ENCODE results near the gene OR1L6. TPM values are rescaled to one million over a fixed set of nuclear protein-coding genes. Genes with fewer than 3 reads are reported as not detected.

Gene OR1L6
- total RNA-seq, 4 donors from 2014 or later, result not detected

DNA sequence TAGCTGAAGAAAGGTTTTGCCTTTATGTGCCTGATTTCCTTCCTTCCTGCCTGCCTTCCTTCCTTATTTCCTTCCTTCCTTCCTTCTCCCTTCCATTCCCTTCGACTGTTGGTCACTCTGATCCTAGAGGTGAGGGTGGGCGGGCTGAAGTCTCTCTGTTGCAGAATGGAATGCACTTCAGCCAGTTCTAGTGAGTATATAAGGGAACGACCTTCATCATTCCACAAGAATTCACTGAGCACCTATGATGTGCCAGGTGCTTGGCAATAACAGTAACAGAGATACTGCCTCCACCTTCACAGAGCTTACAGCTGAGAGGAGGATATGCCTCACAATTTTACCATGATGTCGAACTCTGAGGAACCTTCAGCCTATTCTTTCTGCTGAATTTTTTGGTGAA is 37.9 kb downstream of the OR1L6 start:
- Histone ChIP-seq H3K4me3 (no peak overlapping the region), H3K9me3 (peaks cover 0 to 9% (median 0%) of the 10 kb centered on the region in 4 donors), H3K27ac (no peak overlapping the region), H3K4me1 (no peaks in the 10 kb centered on the region), H3K36me3 (no peaks in the 10 kb centered on the region), H3K27me3 (no peaks in the 10 kb centered on the region)
- TF ChIP-seq EP300 (IDR thresholded peaks at IDR 0.05) (no peak), POLR2A (IDR thresholded peaks at IDR 0.05) (no peak)
- TF ChIP-seq, protein P1, sequence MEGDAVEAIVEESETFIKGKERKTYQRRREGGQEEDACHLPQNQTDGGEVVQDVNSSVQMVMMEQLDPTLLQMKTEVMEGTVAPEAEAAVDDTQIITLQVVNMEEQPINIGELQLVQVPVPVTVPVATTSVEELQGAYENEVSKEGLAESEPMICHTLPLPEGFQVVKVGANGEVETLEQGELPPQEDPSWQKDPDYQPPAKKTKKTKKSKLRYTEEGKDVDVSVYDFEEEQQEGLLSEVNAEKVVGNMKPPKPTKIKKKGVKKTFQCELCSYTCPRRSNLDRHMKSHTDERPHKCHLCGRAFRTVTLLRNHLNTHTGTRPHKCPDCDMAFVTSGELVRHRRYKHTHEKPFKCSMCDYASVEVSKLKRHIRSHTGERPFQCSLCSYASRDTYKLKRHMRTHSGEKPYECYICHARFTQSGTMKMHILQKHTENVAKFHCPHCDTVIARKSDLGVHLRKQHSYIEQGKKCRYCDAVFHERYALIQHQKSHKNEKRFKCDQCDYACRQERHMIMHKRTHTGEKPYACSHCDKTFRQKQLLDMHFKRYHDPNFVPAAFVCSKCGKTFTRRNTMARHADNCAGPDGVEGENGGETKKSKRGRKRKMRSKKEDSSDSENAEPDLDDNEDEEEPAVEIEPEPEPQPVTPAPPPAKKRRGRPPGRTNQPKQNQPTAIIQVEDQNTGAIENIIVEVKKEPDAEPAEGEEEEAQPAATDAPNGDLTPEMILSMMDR (IDR thresholded peaks at IDR 0.05), result no peak
- 64 to 68% methylated on average over 4 of the region's 4 CpGs for WGBS, 2 donors
- no peak for DNase-seq (ENCODE audit: low spot score in 2 of 2)

GRCh38 chr9:122781671-122782070 is 39.6 kb downstream of the OR1L6 start:
- Histone ChIP-seq H3K27ac (no peak overlapping the region), H3K36me3 (no peaks in the 10 kb centered on the region), H3K4me3 (no peak overlapping the region), H3K4me1 (no peaks in the 10 kb centered on the region), H3K9me3 (peaks cover 0 to under 1% (median 0%) of the 10 kb centered on the region in 4 donors), H3K27me3 (no peaks in the 10 kb centered on the region)
- 57% methylated on average over 3 of the region's 3 CpGs for WGBS, 2 donors
- no peak for DNase-seq (ENCODE audit: low spot score in 2 of 2)
- TF ChIP-seq, protein P1 (IDR thresholded peaks at IDR 0.05), result no peak
- TF ChIP-seq POLR2A (IDR thresholded peaks at IDR 0.05), result no peak
- TF ChIP-seq EP300 (IDR thresholded peaks at IDR 0.05), result no peak

DNA sequence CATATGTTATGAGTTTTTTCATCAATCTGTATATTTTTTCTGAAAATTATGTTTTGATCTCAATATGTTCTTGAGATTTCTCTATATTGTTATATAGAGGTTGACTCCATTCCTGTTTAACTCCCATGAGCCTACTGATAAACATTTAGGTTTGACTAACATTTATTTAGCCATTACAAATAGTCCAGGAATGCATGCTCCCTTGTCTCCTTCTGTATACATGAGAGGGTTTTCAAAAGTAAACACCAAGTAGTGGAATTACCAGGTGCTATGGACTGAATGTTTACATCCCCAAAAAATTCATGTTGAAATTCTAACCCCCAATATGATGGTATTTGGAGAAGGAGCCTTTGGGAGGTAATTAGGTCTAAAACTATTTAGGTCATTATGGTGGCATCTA is 43.2 kb downstream of the OR1L6 start:
- TF ChIP-seq POLR2A (IDR thresholded peaks at IDR 0.05), result no peak
- no peak for TF ChIP-seq EP300 (IDR thresholded peaks at IDR 0.05)
- TF ChIP-seq, protein P1 (IDR thresholded peaks at IDR 0.05), result no peak
- Histone ChIP-seq H3K27ac (no peak overlapping the region), H3K36me3 (peaks cover 0 to 12% (median 0%) of the 10 kb centered on the region in 3 donors), H3K4me1 (no peaks in the 10 kb centered on the region), H3K9me3 (no peaks in the 10 kb centered on the region), H3K4me3 (no peak overlapping the region), H3K27me3 (no peaks in the 10 kb centered on the region)
- no peak for DNase-seq (ENCODE audit: low spot score in 2 of 2)

- H3K4me1 ChIP-seq, result no peaks in the 10 kb centered on the region
- no peak overlapping the region for H3K27ac ChIP-seq
- TF ChIP-seq, protein P1 (IDR thresholded peaks at IDR 0.05), result no peak
- no peak for TF ChIP-seq POLR2A (IDR thresholded peaks at IDR 0.05)
- no peak overlapping the region for H3K4me3 ChIP-seq
- 86 to 95% methylated on average over 4 of the region's 4 CpGs for WGBS, 2 donors
- H3K36me3 ChIP-seq, result peaks cover 0 to 12% (median 0%) of the 10 kb centered on the region in 3 donors
- no peak for DNase-seq (ENCODE audit: low spot score in 2 of 2)
- H3K9me3 ChIP-seq, result no peaks in the 10 kb centered on the region
- no peaks in the 10 kb centered on the region for H3K27me3 ChIP-seq
Observed at GRCh38 chr9:122786338-122786737, 44.2 kb downstream of the OR1L6 start.

GRCh38 chr9:122788831-122789230 is 46.7 kb downstream of the OR1L6 start, which contains the start of gene OR5C1:
Gene OR5C1, plus strand, starts transcription at chr9:122788933. Its CDS starts 0 bp downstream, at chr9:122788933.
- no peak for TF ChIP-seq POLR2A (IDR thresholded peaks at IDR 0.05)
- TF ChIP-seq EP300 (IDR thresholded peaks at IDR 0.05), result no peak
- TF ChIP-seq, protein P1 (IDR thresholded peaks at IDR 0.05), result no peak
- Histone ChIP-seq H3K4me3 (no peak within 1 kb of the TSS), H3K36me3 (peaks cover 0 to 12% (median 0%) of the 10 kb centered on the region in 3 donors), H3K27me3 (no peaks in the 10 kb centered on the region), H3K9me3 (no peaks in the 10 kb centered on the region), H3K27ac (no peak within 1 kb of the TSS), H3K4me1 (no peaks in the 10 kb centered on the region)
- WGBS, 2 donors, result 94 to 97% methylated on average over 12 of the region's 12 CpGs
- DNase-seq (ENCODE audit: low spot score in 2 of 2), result no peak

Measured in tibial nerve (tissue), 4 donors.